ENCODE measurements around the gene KLHDC8B. TPM values are rescaled to one million over a fixed set of nuclear protein-coding genes. Genes with fewer than 3 reads are reported as not detected.

The KLHDC8B gene
- total and polyA plus RNA-seq, 9 of the 15 experiments (the other 6 are each of a cell fraction or from before 2014, with no cell fraction given), result 6.9 to 34.8 (median 25.2) TPM

DNA sequence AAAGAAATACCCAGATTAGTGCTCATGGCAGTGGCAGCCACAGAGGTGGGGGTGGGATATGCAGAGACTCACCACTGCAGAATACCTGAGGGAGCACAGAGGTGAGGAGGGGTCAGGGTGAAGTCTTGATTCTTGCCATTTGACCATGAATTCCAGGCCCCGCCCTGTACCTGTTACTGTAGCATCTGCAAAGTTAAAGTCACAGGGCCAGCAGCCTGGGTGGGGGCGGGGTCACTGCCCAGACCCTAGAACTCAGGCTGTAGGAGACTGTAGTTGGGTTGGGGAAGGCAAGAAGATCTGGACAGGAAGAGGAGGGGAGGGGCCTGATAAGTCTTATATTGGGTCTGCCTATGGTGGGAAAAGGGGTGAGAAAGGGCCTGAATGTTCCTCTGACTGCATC is 19.8 kb upstream of the KLHDC8B start:
- in situ Hi-C loops (cut with MboI), result loop anchor here (25.0 kb wide), 1 partner anchor 286 kb away; the partner anchor contains the start of gene NICN1
- H3K4me1 ChIP-seq (replicated peaks in 1 of 2; ENCODE audit: control insufficient read depth in 2 of 2, insufficient read depth in 2 of 2, low read length in 2 of 2), result no peaks in the 10 kb centered on the region; a peak in 1 of 5 replicates

More for the DNA sequence above, 19.8 kb upstream of the KLHDC8B start:
- Histone ChIP-seq H3K9ac (ENCODE audit: insufficient read depth in 1 of 2, low read depth in 2 of 2, low read length in 2 of 2) (no peak overlapping the region), H2AFZ (ENCODE audit: low read depth, low read length) (no peak overlapping the region), H3K4me2 (ENCODE audit: insufficient read depth, low read length) (no peak overlapping the region), H4K20me1 (replicated peaks; ENCODE audit: control insufficient read depth, insufficient read depth, low read length) (no peaks in the 10 kb centered on the region), H3K9me1 (ENCODE audit: control insufficient read depth, insufficient read depth, low read length) (no peaks in the 10 kb centered on the region), H3K79me2 (ENCODE audit: control insufficient read depth, insufficient read depth, low read length) (no peaks in the 10 kb centered on the region), H3K9me3 (replicated peaks; ENCODE audit: control insufficient read depth, insufficient read depth, low read depth, low read length) (no peaks in the 10 kb centered on the region), H3K36me3 (ENCODE audit: control insufficient read depth, insufficient read depth, low read length) (no peaks in the 10 kb centered on the region), H3K27ac (ENCODE audit: extremely low read depth, low read depth, low read length) (no peak overlapping the region), H3K4me3 (no peak overlapping the region), H3K27me3 (ENCODE audit: control insufficient read depth in 2 of 2, insufficient read depth in 2 of 2, low read length in 2 of 2) (no peaks in the 10 kb centered on the region)
- BruUV-seq (replicated peaks), result no TSS peak
- WGBS (ENCODE audit: insufficient coverage, low coverage, missing lambda C conversion rate), result 57% methylated on average over 1 of the region's 2 CpGs
- intact Hi-C loops (cut with micrococcal nuclease), result no loop called here
- FAIRE-seq (no peak), ATAC-seq (no peak), DNase-seq (ENCODE audit: extremely low read depth in 1 of 4, low spot score in 3 of 4) (no peak)
- ChIA-PET CTCF (ENCODE audit: low intra/inter-chr PET ratio) (no interaction called here), POLR2A (no interaction called here)
- TF ChIP-seq ZNF133 (CRISPR knock-in tag; IDR thresholded peaks at IDR 0.05) (no peak), KLF10 (CRISPR knock-in tag; IDR thresholded peaks at IDR 0.05) (no peak), ZNF561 (CRISPR knock-in tag; conservative IDR thresholded peaks at IDR 0.05) (no peak), ZSCAN32 (CRISPR knock-in tag; IDR thresholded peaks at IDR 0.05) (no peak), HDAC8 (tag; IDR thresholded peaks at IDR 0.05) (no peak), ZNF668 (CRISPR knock-in tag; IDR thresholded peaks at IDR 0.05) (no peak), RB1 (IDR thresholded peaks at IDR 0.05; ENCODE audit: low read depth) (no peak), MBD2 (IDR thresholded peaks at IDR 0.05; ENCODE audit: borderline replicate concordance, low read depth) (no peak)
- TF ChIP-seq, protein P1, sequence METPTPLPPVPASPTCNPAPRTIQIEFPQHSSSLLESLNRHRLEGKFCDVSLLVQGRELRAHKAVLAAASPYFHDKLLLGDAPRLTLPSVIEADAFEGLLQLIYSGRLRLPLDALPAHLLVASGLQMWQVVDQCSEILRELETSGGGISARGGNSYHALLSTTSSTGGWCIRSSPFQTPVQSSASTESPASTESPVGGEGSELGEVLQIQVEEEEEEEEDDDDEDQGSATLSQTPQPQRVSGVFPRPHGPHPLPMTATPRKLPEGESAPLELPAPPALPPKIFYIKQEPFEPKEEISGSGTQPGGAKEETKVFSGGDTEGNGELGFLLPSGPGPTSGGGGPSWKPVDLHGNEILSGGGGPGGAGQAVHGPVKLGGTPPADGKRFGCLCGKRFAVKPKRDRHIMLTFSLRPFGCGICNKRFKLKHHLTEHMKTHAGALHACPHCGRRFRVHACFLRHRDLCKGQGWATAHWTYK (CRISPR knock-in tag; IDR thresholded peaks at IDR 0.05), result no peak

Data from K562 (cell line).